Neural cell (in vitro differentiated cells): ENCODE results near the gene GRWD1.
A peak's percentile ranks its signal among the peaks of the same experiment; 100 is the strongest.

ENCODE experiments used
- POLR2AphosphoS5 ChIP-seq: IDR thresholded peaks from 2 replicates; pipeline ENCODE4 v1.6.1; 2012
- TF ChIP-seq, protein P1 (sequence below): fragments of 450-650 bp; IDR thresholded peaks from 2 replicates; pipeline ENCODE4 v1.5.1; 2014; ENCODE audit warnings: antibody characterized with exemption, mild to moderate bottlenecking, moderate library complexity; ENCODE audit not compliant: poor library complexity, severe bottlenecking

DNA sequence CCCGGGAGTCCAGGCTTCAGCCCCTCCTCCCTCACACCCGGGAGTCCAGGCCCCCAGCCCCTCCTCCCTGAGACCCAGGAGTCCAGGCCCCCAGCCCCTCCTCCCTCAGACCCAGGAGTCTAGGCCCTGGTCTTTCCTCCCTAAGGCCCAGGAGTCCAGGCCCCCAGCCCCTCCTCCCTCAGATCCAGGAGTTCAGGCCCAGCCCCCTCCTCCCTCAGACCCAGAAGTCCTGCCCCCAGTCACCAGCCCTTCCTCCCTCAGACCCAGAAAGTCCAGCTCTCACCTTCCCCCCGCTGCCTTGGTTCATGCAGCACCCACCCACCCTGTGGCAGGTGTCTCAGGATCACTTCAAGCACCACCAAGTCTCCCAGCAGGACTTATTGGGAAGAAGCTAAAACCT lies 37.5 kb downstream of the GRWD1 start:
- TF ChIP-seq, protein P1, sequence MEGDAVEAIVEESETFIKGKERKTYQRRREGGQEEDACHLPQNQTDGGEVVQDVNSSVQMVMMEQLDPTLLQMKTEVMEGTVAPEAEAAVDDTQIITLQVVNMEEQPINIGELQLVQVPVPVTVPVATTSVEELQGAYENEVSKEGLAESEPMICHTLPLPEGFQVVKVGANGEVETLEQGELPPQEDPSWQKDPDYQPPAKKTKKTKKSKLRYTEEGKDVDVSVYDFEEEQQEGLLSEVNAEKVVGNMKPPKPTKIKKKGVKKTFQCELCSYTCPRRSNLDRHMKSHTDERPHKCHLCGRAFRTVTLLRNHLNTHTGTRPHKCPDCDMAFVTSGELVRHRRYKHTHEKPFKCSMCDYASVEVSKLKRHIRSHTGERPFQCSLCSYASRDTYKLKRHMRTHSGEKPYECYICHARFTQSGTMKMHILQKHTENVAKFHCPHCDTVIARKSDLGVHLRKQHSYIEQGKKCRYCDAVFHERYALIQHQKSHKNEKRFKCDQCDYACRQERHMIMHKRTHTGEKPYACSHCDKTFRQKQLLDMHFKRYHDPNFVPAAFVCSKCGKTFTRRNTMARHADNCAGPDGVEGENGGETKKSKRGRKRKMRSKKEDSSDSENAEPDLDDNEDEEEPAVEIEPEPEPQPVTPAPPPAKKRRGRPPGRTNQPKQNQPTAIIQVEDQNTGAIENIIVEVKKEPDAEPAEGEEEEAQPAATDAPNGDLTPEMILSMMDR: no peak
- peak; percentile 17 for TF ChIP-seq POLR2AphosphoS5
